Activated B cell treated with CpG ODN at 0.5 μM for 24 hours (primary cell): ENCODE data around the gene ZNF232. TPM values are rescaled to one million over a fixed set of nuclear protein-coding genes. Genes with fewer than 3 reads are reported as not detected.

Source experiments
- ATAC-seq: fragments of 200-7000 bp; cut with Tn5 transposase; one replicate; pipeline ENCODE4 v1.10.0; 2021; ENCODE audit warnings: low read depth, mild to moderate bottlenecking, moderate library complexity
- CTCF ChIA-PET: fragments of 350-600 bp; sonication (Branson Sonifier 250); formaldehyde crosslinking; loops from one replicate; lab custom pipeline; 2021; ENCODE audit warnings: antibody characterized with exemption; lab: Charles Lee
- POLR2A ChIA-PET: fragments of 350-600 bp; sonication (Branson Sonifier 250); formaldehyde crosslinking; loops from one replicate; lab custom pipeline; 2021; ENCODE audit warnings: antibody characterized with exemption; lab: Charles Lee
- DNase-seq: peaks from one replicate; pipeline ENCODE4 v3.0.0; 2022
- H3K27ac Mint-ChIP-seq: one replicate; pipeline ENCODE4 v1.8.0; 2020; ENCODE audit warnings: mixed read lengths
- H3K27me3 Mint-ChIP-seq: one replicate; pipeline ENCODE4 v1.8.0; 2021; ENCODE audit warnings: mixed read lengths
- H3K36me3 Mint-ChIP-seq: one replicate; pipeline ENCODE4 v1.8.0; 2021; ENCODE audit warnings: low read depth, mixed read lengths
- H3K4me1 Mint-ChIP-seq: one replicate; pipeline ENCODE4 v1.8.0; 2021; ENCODE audit warnings: mixed read lengths
- H3K4me3 Mint-ChIP-seq: one replicate; pipeline ENCODE4 v1.8.0; 2020; ENCODE audit warnings: mild to moderate bottlenecking, mixed read lengths
- H3K9me3 Mint-ChIP-seq: one replicate; pipeline ENCODE4 v1.8.0; 2020; ENCODE audit warnings: mixed read lengths
- CTCF ChIP-seq: fragments of 200-600 bp; IDR thresholded peaks from one replicate; pipeline ENCODE4 v1.8.0; 2022; ENCODE audit warnings: antibody characterized with exemption, mild to moderate bottlenecking
- intact Hi-C: fragments of 100-400 bp; cut with micrococcal nuclease; formaldehyde crosslinking; loops from one replicate; pipeline ENCODE4 v1.15.1; 2024
- total RNA-seq: library from RNA; stranded (reverse); gene quantifications from 2 replicates; pipeline ENCODE4 v1.2.3, GENCODE V29; 2022

Gene ZNF232
- total RNA-seq, 1 donor from 2014 or later = 14.8 TPM

- DNase-seq (no peak), ATAC-seq (no peak)
- H3K27ac Mint-ChIP-seq = peak overlapping the region; percentile 79
- intact Hi-C loops = loop anchor here (1.0 to 5.0 kb wide), 5 partner anchors 14 to 131 kb away; partner anchors contain the start of genes ZFP3 and ZNF594
- TF ChIP-seq CTCF = no peak
- POLR2A ChIA-PET = interaction anchor here (0.7 to 3.4 kb wide), 10 partner anchors 13 to 1475 kb away, joined by 3 to 16 read pairs (median 4); partner anchors contain the start of genes CTNS, NUP88, RNF167 and SHPK
- H3K4me3 Mint-ChIP-seq = peak overlapping the region; percentile 85
- CTCF ChIA-PET = interaction anchor here (1.2 kb wide), 1 partner anchor 81 kb away, joined by 4 read pairs; the partner anchor contains the start of gene ZNF594
- H3K4me1 Mint-ChIP-seq = peaks cover 24% of the 10 kb centered on the region
- H3K36me3 Mint-ChIP-seq = peaks cover 62% of the 10 kb centered on the region
- H3K27me3 Mint-ChIP-seq = peaks cover 5% of the 10 kb centered on the region
- H3K9me3 Mint-ChIP-seq = no peaks in the 10 kb centered on the region
Measured at GRCh38 chr17:5110816-5111215, 862 bp downstream of the ZNF232 start.

DNA sequence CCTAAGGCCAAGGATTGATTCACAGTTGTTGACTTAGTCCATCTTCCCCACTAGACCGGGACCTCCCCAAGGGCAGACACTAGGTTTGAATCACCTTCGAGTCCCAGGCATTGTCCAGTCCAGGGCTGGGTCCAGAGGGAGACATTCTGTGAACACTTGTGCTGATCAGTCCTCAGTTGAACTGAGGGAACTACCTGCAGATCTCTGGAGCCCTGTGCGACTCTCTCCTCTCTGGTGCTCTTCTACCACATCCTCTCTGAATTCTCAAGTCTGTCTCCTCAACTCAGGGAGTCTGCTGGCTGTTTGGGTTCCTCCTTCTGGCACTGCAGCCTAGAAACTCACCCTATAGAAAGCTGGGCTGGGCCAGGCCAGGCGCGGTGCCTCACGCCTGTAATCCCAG lies 10.8 kb downstream of the ZNF232 start:
- intact Hi-C loops = no loop called here
- Mint-ChIP-seq H3K9me3 (peaks cover 5% of the 10 kb centered on the region), H3K27ac (no peak overlapping the region), H3K27me3 (no peaks in the 10 kb centered on the region), H3K4me1 (peaks cover 12% of the 10 kb centered on the region), H3K4me3 (no peak overlapping the region), H3K36me3 (peaks cover 10% of the 10 kb centered on the region)
- POLR2A ChIA-PET = interaction anchor here (0.7 kb wide), 2 partner anchors 11 to 21 kb away, joined by 3 to 6 read pairs; no protein-coding TSS in a partner anchor
- no peak for DNase-seq
- no peak for TF ChIP-seq CTCF
- CTCF ChIA-PET = no interaction called here
- no peak for ATAC-seq

DNA sequence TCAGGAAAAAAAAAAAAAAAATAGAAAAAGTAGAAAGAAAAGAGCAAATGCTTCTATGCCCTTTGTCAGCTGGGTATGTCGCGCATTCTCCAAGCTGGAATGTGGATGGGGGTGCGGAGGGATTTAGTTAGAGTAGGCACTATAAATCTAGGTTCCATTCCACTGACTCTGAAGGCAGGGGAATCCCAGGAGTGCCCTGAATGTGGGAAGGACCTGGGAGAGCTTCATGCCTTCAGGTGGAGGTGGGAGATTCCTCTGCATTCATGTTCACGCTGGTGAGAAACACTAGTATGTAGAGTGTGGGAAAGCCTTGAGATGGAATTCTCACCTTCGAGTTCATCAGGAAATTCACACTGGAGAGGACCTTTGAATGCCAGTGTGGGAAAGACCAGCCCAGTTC lies 12.4 kb downstream of the ZNF232 start:
- intact Hi-C loops = loop anchor here (5.0 kb wide), 1 partner anchor 93 kb away; the partner anchor contains the start of gene ZNF594
- Mint-ChIP-seq H3K4me1 (peaks cover 12% of the 10 kb centered on the region), H3K27me3 (no peaks in the 10 kb centered on the region), H3K9me3 (peaks cover 12% of the 10 kb centered on the region), H3K27ac (no peak overlapping the region), H3K36me3 (peaks cover 10% of the 10 kb centered on the region), H3K4me3 (no peak overlapping the region)
- ChIA-PET CTCF (no interaction called here), POLR2A (interaction anchor here (0.7 kb wide), 1 partner anchor 303 kb away, joined by 6 read pairs; the partner anchor contains the start of gene PSMB6)
- DNase-seq (no peak), ATAC-seq (no peak)
- TF ChIP-seq CTCF = no peak

DNA sequence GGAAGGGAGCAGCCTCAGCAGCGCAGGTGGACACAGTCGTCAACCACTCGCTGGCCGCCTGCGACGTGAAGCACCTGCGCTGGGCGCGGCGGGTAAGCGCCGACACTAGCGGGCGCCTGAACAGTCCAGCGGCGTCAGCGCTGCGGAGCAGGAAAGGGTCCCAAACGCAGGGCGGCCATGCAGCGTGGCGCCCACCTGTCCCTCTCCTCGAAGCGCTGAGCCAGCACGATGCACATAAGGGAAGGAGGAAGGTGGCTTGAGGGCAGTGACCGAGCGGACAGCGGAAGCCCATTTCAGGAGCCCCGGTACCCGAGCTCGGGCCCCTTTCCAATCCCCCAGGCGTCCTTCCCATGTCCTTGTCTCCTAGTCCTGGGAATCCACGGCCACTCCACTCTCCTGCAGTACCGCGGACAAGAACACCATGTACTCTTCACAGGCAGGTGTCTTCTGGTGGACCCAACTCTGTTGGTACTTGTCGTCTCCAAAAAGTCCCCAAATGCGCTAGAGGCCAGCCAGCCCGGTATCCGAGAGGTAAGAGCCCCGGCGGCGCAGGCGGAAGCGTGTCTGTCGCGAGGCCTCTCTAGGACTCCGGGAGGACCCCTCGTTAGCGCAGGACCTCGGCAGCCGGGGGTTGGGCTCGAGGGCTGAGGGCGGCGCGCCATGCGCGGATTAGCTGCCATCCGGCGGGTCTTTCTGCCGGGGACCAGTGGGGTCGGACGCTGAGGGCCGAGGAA lies 14.4 kb downstream of the ZNF232 start:
- H3K36me3 Mint-ChIP-seq = peaks cover 26% of the 10 kb centered on the region
- H3K27ac Mint-ChIP-seq = peak overlapping the region; percentile 91
- peak overlapping the region; percentile 94 for H3K4me3 Mint-ChIP-seq
- DNase-seq (peak; percentile 60), ATAC-seq (peak; percentile 93)
- intact Hi-C loops = loop anchor here (1.0 to 5.0 kb wide), 3 partner anchors 14 to 95 kb away; partner anchors contain the start of genes ZFP3, ZNF232 and ZNF594
- no peak for TF ChIP-seq CTCF
- peaks cover 23% of the 10 kb centered on the region for H3K9me3 Mint-ChIP-seq
- CTCF ChIA-PET = no interaction called here
- POLR2A ChIA-PET = interaction anchor here (1.1 to 2.7 kb wide), 7 partner anchors 9 to 130 kb away, joined by 3 to 18 read pairs (median 3); partner anchors contain the start of genes SPAG7, ZFP3, ZNF232 and ZNF594
- no peaks in the 10 kb centered on the region for H3K27me3 Mint-ChIP-seq
- H3K4me1 Mint-ChIP-seq = peaks cover 12% of the 10 kb centered on the region

DNA sequence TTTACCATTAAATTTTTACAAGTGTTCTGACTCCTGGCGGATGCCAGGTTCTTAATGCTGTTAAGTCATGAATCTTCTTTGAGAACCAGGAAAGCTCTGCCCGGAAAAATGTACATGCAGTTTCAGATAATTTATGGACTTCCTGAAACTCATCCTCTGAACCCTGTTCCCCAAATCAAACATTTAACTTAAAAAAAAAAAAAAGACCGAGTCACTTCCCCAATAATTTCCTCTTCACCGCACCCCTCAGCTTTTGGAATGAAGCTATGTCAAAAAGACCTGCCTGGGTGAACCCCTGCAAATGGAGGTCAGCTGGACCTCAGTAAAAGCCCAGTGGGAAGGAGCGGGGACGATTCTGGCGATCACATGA lies 15.0 kb downstream of the ZNF232 start:
- intact Hi-C loops = loop anchor here (1.0 to 5.0 kb wide), 3 partner anchors 15 to 96 kb away; partner anchors contain the start of genes ZFP3, ZNF232 and ZNF594
- CTCF ChIA-PET = no interaction called here
- DNase-seq (no peak), ATAC-seq (peak; percentile 3)
- Mint-ChIP-seq H3K36me3 (peaks cover 32% of the 10 kb centered on the region), H3K27me3 (no peaks in the 10 kb centered on the region), H3K9me3 (peaks cover 28% of the 10 kb centered on the region), H3K4me3 (peak overlapping the region; percentile 94), H3K4me1 (peaks cover 12% of the 10 kb centered on the region), H3K27ac (peak overlapping the region; percentile 91)
- POLR2A ChIA-PET = interaction anchor here (1.1 to 2.7 kb wide), 7 partner anchors 9 to 129 kb away, joined by 3 to 18 read pairs (median 3); partner anchors contain the start of genes SPAG7, ZFP3, ZNF232 and ZNF594
- no peak for TF ChIP-seq CTCF
